Heart left ventricle (tissue), 16 donors: Measurements from ENCODE around the gene IL25. TPM values are rescaled to one million over a fixed set of nuclear protein-coding genes. Genes with fewer than 3 reads are reported as not detected.

Experiments
- ATAC-seq, 4 donors: fragments of 200-7000 bp; cut with Tn5 transposase; one replicate each; pipeline ENCODE4 v1.9.1; 2020 to 2022; ENCODE audit warnings: moderate library complexity in 4 of 4, mild to moderate bottlenecking in 3 of 4, moderate number of reproducible peaks in 1 of 4
- DNase-seq, 5 donors: peaks; one replicate each; pipeline ENCODE4 v3.0.0-alpha.2; 2020
- H3K27ac ChIP-seq, 12 donors: fragments of 200-600 bp; sonication (generic) in 4 of 12; one replicate each; pipeline versions ENCODE4 v1.5.0 to v1.8.0; 2016 to 2022; ENCODE audit warnings: mild to moderate bottlenecking in 2 of 12
- H3K27me3 ChIP-seq, 9 donors: fragments of 200-600 bp; sonication (generic) in 2 of 9; one replicate each; pipeline versions ENCODE4 v1.5.1 to v1.8.0; 2016 to 2022; ENCODE audit warnings: mild to moderate bottlenecking in 3 of 9
- H3K36me3 ChIP-seq, 9 donors: fragments of 200-600 bp; sonication (generic) in 2 of 9; one replicate each; pipeline versions ENCODE4 v1.5.0 to v1.8.0; 2018 to 2022; ENCODE audit warnings: mild to moderate bottlenecking in 2 of 9
- H3K4me1 ChIP-seq, 12 donors: fragments of 200-600 bp; sonication (generic) in 4 of 12; one replicate each; pipeline versions ENCODE4 v1.5.0 to v1.8.0; 2016 to 2022; ENCODE audit warnings: mild to moderate bottlenecking in 3 of 12
- H3K4me3 ChIP-seq, 12 donors: fragments of 200-600 bp; sonication (generic) in 4 of 12; one replicate each; pipeline versions ENCODE4 v1.5.0 to v1.8.0; 2017 to 2022; ENCODE audit warnings: mild to moderate bottlenecking in 9 of 12, moderate library complexity in 4 of 12
- H3K9me3 ChIP-seq, 12 donors: fragments of 200-600 bp; sonication (generic) in 4 of 12; one replicate each; pipeline versions ENCODE4 v1.5.0 to v1.8.0; 2016 to 2022; ENCODE audit warnings: mild to moderate bottlenecking in 1 of 12
- POLR2A ChIP-seq, 2 donors: fragments of 450-650 bp; IDR thresholded peaks; one replicate each; pipeline ENCODE4 v1.6.1; 2017; ENCODE audit warnings: antibody characterized with exemption in 2 of 2, mild to moderate bottlenecking in 2 of 2, moderate library complexity in 2 of 2
- WGBS, 4 donors: extraction: QIAGEN DNeasy Blood & Tissue Kit in 2 of 4; methylation state at CpG; one replicate each; pipeline versions ENCODE4 v1.1.5 to v1.1.7; 2013 to 2018; 5-methylcytosine and 5-hydroxymethylcytosine counted together
- intact Hi-C, 10 donors: fragments of 100-400 bp; cut with DNase I; formaldehyde crosslinking; loops; one replicate each; pipeline versions ENCODE4 v1.11.1 to v1.14.2; 2022
- polyA plus RNA-seq, 2 donors: library from polyadenylated mRNA; stranded (reverse); fragments of 200-250 nt; gene quantifications; one replicate each; pipeline ENCODE4 v1.2.3, GENCODE V29; 2013
- total RNA-seq, 9 donors: library from RNA; depleted of rRNA in 2 of 9; stranded (reverse); fragments of >200 nt in 2 of 9; fragmentation: NEBNext Ultra II Directional in 3 of 9; extraction: Animal tissue kit (Norgen Biotek cat#: 25700) in 3 of 9; gene quantifications; one replicate each; pipeline versions ENCODE4 v1.1.0 to v1.2.4, GENCODE V29; 2016 to 2023
- TF ChIP-seq, protein P1 (sequence below), 12 donors: fragments of 200-600 bp; sonication (generic) in 4 of 12; IDR thresholded peaks; one replicate each; pipeline versions ENCODE4 v1.5.0 to v1.8.0; 2018 to 2022; ENCODE audit warnings: antibody characterized with exemption in 12 of 12, mild to moderate bottlenecking in 5 of 12
- donor health status: ischemic (EF 13 %, LVEDD 7.1; RV severe dilation, severe dysfunction).
- donor health status: healthy with polysubstance abuse.
- donor health status: DM: no; HTN: yes; CAD: no.
- donor health status: DM: no; HTN: no; CAD: no.
- donor health status: ischemic (EF 25% LVEDD 6.9; RV normal size, moderate dysfunction).
- donor health status: ischemic (EF 25% LVEDD 5.7; RV mildly dilated, moderate dysfunction).
- donor health status: healthy.
- donor health status: DM: yes; HTN: yes; CAD: no.
- donor health status: ischemic (EF 35%, LVEDD 5.7; RV mildly dilated, moderate dysfunction).
- donor health status: nonischemic (EF 11% LVEDD 7.7; RV severe dilation, severe dysfunction).
- donor health status: DM: yes; HTN: yes; CAD: no.
- donor health status: PGD.
- donor health status: ischemic (EF 29% LVEDD 5.4; RV normal size, mild dysfunction).
- donor health status: nonischemic (EF 23%, LVEDD 6.1; RV moderate dilation, normal function).

The IL25 gene
- total and polyA plus RNA-seq, 11 donors = 0.29 TPM; not detected in 10

- Histone ChIP-seq H3K4me3 (no peak overlapping the region), H3K27ac (no peak overlapping the region), H3K27me3 (peaks cover 0 to 10% (median 0%) of the 10 kb centered on the region in 9 donors), H3K4me1 (peaks cover 0 to 18% (median 8%) of the 10 kb centered on the region in 12 donors), H3K36me3 (peaks cover 0 to 8% (median 0%) of the 10 kb centered on the region in 9 donors), H3K9me3 (no peaks in the 10 kb centered on the region)
- 61 to 87% (median 82%) methylated on average over 2 to 8 of the region's 8 CpGs for WGBS, 4 donors
- no peak for DNase-seq
- TF ChIP-seq, protein P1, sequence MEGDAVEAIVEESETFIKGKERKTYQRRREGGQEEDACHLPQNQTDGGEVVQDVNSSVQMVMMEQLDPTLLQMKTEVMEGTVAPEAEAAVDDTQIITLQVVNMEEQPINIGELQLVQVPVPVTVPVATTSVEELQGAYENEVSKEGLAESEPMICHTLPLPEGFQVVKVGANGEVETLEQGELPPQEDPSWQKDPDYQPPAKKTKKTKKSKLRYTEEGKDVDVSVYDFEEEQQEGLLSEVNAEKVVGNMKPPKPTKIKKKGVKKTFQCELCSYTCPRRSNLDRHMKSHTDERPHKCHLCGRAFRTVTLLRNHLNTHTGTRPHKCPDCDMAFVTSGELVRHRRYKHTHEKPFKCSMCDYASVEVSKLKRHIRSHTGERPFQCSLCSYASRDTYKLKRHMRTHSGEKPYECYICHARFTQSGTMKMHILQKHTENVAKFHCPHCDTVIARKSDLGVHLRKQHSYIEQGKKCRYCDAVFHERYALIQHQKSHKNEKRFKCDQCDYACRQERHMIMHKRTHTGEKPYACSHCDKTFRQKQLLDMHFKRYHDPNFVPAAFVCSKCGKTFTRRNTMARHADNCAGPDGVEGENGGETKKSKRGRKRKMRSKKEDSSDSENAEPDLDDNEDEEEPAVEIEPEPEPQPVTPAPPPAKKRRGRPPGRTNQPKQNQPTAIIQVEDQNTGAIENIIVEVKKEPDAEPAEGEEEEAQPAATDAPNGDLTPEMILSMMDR (IDR thresholded peaks at IDR 0.05) = no peak
- TF ChIP-seq POLR2A (IDR thresholded peaks at IDR 0.05) = no peak
- no peak for ATAC-seq
- intact Hi-C loops = no loop called here
These were observed 15.3 kb upstream of the IL25 start for GRCh38 chr14:23357261-23357660.

DNA sequence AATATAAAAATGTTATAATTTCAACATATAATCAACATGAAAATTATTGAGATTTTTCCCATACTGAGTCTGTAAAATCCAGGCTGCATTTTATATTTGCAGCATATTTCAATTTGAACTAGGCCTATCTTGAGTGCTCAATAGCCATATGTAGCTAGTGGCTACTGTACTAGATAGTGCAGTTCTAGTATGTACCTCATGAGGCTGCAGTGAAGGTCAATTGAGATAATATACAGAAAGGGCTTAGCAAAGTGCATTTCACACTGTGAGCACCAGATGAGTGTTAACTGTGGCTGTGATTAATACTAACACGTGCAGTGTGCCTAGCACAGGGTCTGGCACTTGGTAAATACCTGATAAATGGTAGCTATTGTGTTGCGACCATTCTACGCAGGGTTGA lies 14.6 kb upstream of the IL25 start:
- Histone ChIP-seq H3K4me1 (peaks cover 0 to 16% (median 3%) of the 10 kb centered on the region in 12 donors), H3K4me3 (no peak overlapping the region), H3K36me3 (peaks cover 0 to 8% (median 0%) of the 10 kb centered on the region in 9 donors), H3K9me3 (no peaks in the 10 kb centered on the region), H3K27ac (no peak overlapping the region), H3K27me3 (peaks cover 0 to 5% (median 0%) of the 10 kb centered on the region in 9 donors)
- intact Hi-C loops = no loop called here
- no peak for DNase-seq
- TF ChIP-seq, protein P1 (IDR thresholded peaks at IDR 0.05) = no peak
- TF ChIP-seq POLR2A (IDR thresholded peaks at IDR 0.05) = no peak
- 64 to 73% (median 68%) methylated on average over 3 of the region's 3 CpGs for WGBS, 4 donors
- peak in 3 of 4 donors; percentile 45 to 51 (median 49) for ATAC-seq

DNA sequence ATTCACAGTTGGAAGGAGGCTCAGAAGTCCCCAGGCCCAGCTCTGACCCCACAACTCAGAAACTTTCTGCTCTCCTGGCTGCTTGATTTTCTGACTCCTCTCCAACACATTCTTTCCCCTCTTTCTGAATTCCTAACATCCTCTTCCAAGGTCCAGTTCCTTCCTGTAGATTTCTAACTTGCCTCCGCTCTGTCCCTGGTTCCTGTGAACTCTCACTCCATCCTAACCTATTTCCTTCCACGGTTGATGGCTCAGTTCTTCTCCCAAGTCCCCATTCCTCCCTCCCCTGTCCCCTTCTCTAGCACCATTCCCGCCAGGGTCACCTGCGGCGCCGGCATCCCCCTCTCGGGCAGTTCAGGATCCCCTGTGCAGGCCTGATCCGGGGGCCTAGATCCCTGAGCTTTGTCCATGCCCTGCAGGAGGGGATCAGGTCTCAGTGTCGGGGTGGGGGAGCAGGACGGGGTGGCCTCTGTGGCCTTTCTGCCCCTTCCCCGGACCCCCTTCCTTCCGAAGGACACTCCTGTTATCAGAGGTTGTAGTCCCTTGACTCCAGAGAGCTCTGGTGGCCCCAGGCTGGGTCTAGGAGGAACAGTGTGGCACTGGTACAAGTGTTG lies 13.9 kb upstream of the IL25 start:
- Histone ChIP-seq H3K9me3 (no peaks in the 10 kb centered on the region), H3K27ac (no peak overlapping the region), H3K4me3 (no peak overlapping the region), H3K27me3 (peaks cover 0 to 6% (median 0%) of the 10 kb centered on the region in 9 donors), H3K4me1 (peaks cover 0 to 22% (median 0%) of the 10 kb centered on the region in 12 donors), H3K36me3 (peaks cover 0 to 8% (median 0%) of the 10 kb centered on the region in 9 donors)
- intact Hi-C loops = no loop called here
- no peak for DNase-seq
- WGBS, 4 donors = 73 to 83% (median 80%) methylated on average over 11 to 12 of the region's 12 CpGs
- peak in 1 of 4 donors; percentile 7 for ATAC-seq
- TF ChIP-seq, protein P1 (IDR thresholded peaks at IDR 0.05) = no peak
- no peak for TF ChIP-seq POLR2A (IDR thresholded peaks at IDR 0.05)

- 70 to 82% (median 79%) methylated on average over 7 to 11 of the region's 11 CpGs for WGBS, 4 donors
- H3K4me3 ChIP-seq = no peak overlapping the region
- no peak overlapping the region for H3K27ac ChIP-seq
- DNase-seq = no peak
- H3K36me3 ChIP-seq = peaks cover 0 to 8% (median 0%) of the 10 kb centered on the region in 9 donors
- no peaks in the 10 kb centered on the region for H3K9me3 ChIP-seq
- peaks cover 0 to 12% (median 0%) of the 10 kb centered on the region in 9 donors for H3K27me3 ChIP-seq
- H3K4me1 ChIP-seq = peaks cover 0 to 26% (median 0%) of the 10 kb centered on the region in 12 donors
- ATAC-seq = no peak
- intact Hi-C loops = no loop called here
- no peak for TF ChIP-seq POLR2A (IDR thresholded peaks at IDR 0.05)
- TF ChIP-seq, protein P1 (IDR thresholded peaks at IDR 0.05) = no peak
These were observed 13.4 kb upstream of the IL25 start for GRCh38 chr14:23359167-23359626.
